Measurements from ENCODE around the gene KIF7. TPM values are rescaled to one million over a fixed set of nuclear protein-coding genes. Genes with fewer than 3 reads are reported as not detected.

KIF7 gene
- total RNA-seq, 4 donors from 2014 or later: 0.79 to 1.9 (median 1.8) TPM

- peaks cover 61% of the 10 kb centered on the region for H3K36me3 ChIP-seq
- no peaks in the 10 kb centered on the region for H3K4me1 ChIP-seq
- no peaks in the 10 kb centered on the region for H3K27me3 ChIP-seq
- H3K9me3 ChIP-seq: no peaks in the 10 kb centered on the region
- no peak overlapping the region for H3K27ac ChIP-seq
- 94% methylated on average over 5 of the region's 5 CpGs for WGBS
- H3K4me3 ChIP-seq: no peak overlapping the region
- DNase-seq (ENCODE audit: low spot score in 2 of 2): peak in 1 of 2 donors; percentile 45
- no peak for TF ChIP-seq EP300 (IDR thresholded peaks at IDR 0.05)
- no peak for TF ChIP-seq POLR2A (IDR thresholded peaks at IDR 0.05)
- TF ChIP-seq CTCF (IDR thresholded peaks at IDR 0.05): no peak
- no peak for TF ChIP-seq POLR2AphosphoS5 (IDR thresholded peaks at IDR 0.05)
These were observed 25.4 kb downstream of the KIF7 start for GRCh38 chr15:89629829-89630228.

GRCh38 chr15:89628806-89629715, 26.2 kb downstream of the KIF7 start:
- TF ChIP-seq POLR2A (IDR thresholded peaks at IDR 0.05) (no peak), POLR2AphosphoS5 (IDR thresholded peaks at IDR 0.05) (no peak), EP300 (IDR thresholded peaks at IDR 0.05) (no peak), CTCF (IDR thresholded peaks at IDR 0.05) (no peak)
- no peaks in the 10 kb centered on the region for H3K9me3 ChIP-seq
- H3K27me3 ChIP-seq: no peaks in the 10 kb centered on the region
- no peak overlapping the region for H3K4me3 ChIP-seq
- 92% methylated on average over 20 of the region's 30 CpGs for WGBS
- H3K4me1 ChIP-seq: no peaks in the 10 kb centered on the region
- no peak overlapping the region for H3K27ac ChIP-seq
- peak in 1 of 2 donors; percentile 59 for DNase-seq (ENCODE audit: low spot score in 2 of 2)
- H3K36me3 ChIP-seq: peaks cover 61% of the 10 kb centered on the region

- peaks cover 57% of the 10 kb centered on the region for H3K36me3 ChIP-seq
- peak in 1 of 2 donors; percentile 75 for DNase-seq (ENCODE audit: low spot score in 2 of 2)
- H3K4me3 ChIP-seq: no peak overlapping the region
- TF ChIP-seq POLR2AphosphoS5 (IDR thresholded peaks at IDR 0.05) (no peak), EP300 (IDR thresholded peaks at IDR 0.05) (no peak), CTCF (IDR thresholded peaks at IDR 0.05) (no peak), POLR2A (IDR thresholded peaks at IDR 0.05) (no peak)
- 90% methylated on average over 1 of the region's 21 CpGs for WGBS
- no peaks in the 10 kb centered on the region for H3K4me1 ChIP-seq
- no peaks in the 10 kb centered on the region for H3K27me3 ChIP-seq
- no peak overlapping the region for H3K27ac ChIP-seq
- no peaks in the 10 kb centered on the region for H3K9me3 ChIP-seq
These were observed 27.0 kb downstream of the KIF7 start for GRCh38 chr15:89628301-89628700.

- no peak overlapping the region for H3K27ac ChIP-seq
- DNase-seq (ENCODE audit: low spot score in 2 of 2): no peak
- H3K27me3 ChIP-seq: no peaks in the 10 kb centered on the region
- no peaks in the 10 kb centered on the region for H3K4me1 ChIP-seq
- no peaks in the 10 kb centered on the region for H3K9me3 ChIP-seq
- TF ChIP-seq CTCF (IDR thresholded peaks at IDR 0.05) (no peak), EP300 (IDR thresholded peaks at IDR 0.05) (no peak), POLR2AphosphoS5 (IDR thresholded peaks at IDR 0.05) (no peak), POLR2A (IDR thresholded peaks at IDR 0.05) (no peak)
- H3K4me3 ChIP-seq: no peak overlapping the region
- WGBS: 90% methylated on average over 7 of the region's 8 CpGs
- peaks cover 48% of the 10 kb centered on the region for H3K36me3 ChIP-seq
These were observed 27.9 kb downstream of the KIF7 start for GRCh38 chr15:89627256-89627970.

GRCh38 chr15:89625716-89626115, 29.6 kb downstream of the KIF7 start:
- no peaks in the 10 kb centered on the region for H3K27me3 ChIP-seq
- no peaks in the 10 kb centered on the region for H3K4me1 ChIP-seq
- no peak for TF ChIP-seq POLR2AphosphoS5 (IDR thresholded peaks at IDR 0.05)
- TF ChIP-seq POLR2A (IDR thresholded peaks at IDR 0.05): no peak
- no peak for TF ChIP-seq EP300 (IDR thresholded peaks at IDR 0.05)
- peaks cover 32% of the 10 kb centered on the region for H3K36me3 ChIP-seq
- no peak overlapping the region for H3K27ac ChIP-seq
- 96% methylated on average over 5 of the region's 9 CpGs for WGBS
- H3K4me3 ChIP-seq: no peak overlapping the region
- DNase-seq (ENCODE audit: low spot score in 2 of 2): no peak
- H3K9me3 ChIP-seq: no peaks in the 10 kb centered on the region
